NCI-H2171 treated with DMSO at 0.1 percent for 48 hours (cell line): Measurements from ENCODE around the gene PRM2.

Source experiments
- DNase-seq: peaks from one replicate; lab custom pipeline; 2025; lab: John Stamatoyannopoulos, UW

Gene PRM2

GRCh38 chr16:11276143-11276895 lies at the start of gene PRM2:
Gene PRM2 (minus strand): TSS chr16:11276480. CDS start chr16:11276370, 110 bp downstream.
- peak; percentile 25 for DNase-seq

- DNase-seq = no peak
Measured at GRCh38 chr16:11325404-11326083, 49.3 kb upstream of the PRM2 start.

- DNase-seq = no peak
Measured at GRCh38 chr16:11323551-11324336, 47.5 kb upstream of the PRM2 start.

- DNase-seq = no peak
Measured at GRCh38 chr16:11322823-11323222, 46.5 kb upstream of the PRM2 start.

- DNase-seq = no peak
Measured at GRCh38 chr16:11321662-11322061, 45.4 kb upstream of the PRM2 start.

- DNase-seq = peak; percentile 69
Measured at GRCh38 chr16:11320170-11320569, 43.9 kb upstream of the PRM2 start.

- DNase-seq = no peak
Measured at GRCh38 chr16:11319529-11320146, 43.4 kb upstream of the PRM2 start.

GRCh38 chr16:11318817-11319216 lies 42.5 kb upstream of the PRM2 start:
- no peak for DNase-seq

GRCh38 chr16:11316331-11317015 lies 40.2 kb upstream of the PRM2 start:
- no peak for DNase-seq

GRCh38 chr16:11315510-11315909 lies 39.2 kb upstream of the PRM2 start:
- no peak for DNase-seq

- no peak for DNase-seq
Measured at GRCh38 chr16:11314309-11314894, 38.1 kb upstream of the PRM2 start.

GRCh38 chr16:11313493-11314308 lies 37.4 kb upstream of the PRM2 start:
- DNase-seq = no peak

GRCh38 chr16:11312718-11313492 lies 36.6 kb upstream of the PRM2 start:
- no peak for DNase-seq

- DNase-seq = no peak
Measured at GRCh38 chr16:11310997-11311561, 34.8 kb upstream of the PRM2 start.

GRCh38 chr16:11310634-11310977 lies 34.3 kb upstream of the PRM2 start:
- DNase-seq = no peak

- DNase-seq = peak; percentile 47
Measured at GRCh38 chr16:11309895-11310633, 33.8 kb upstream of the PRM2 start.

- DNase-seq = no peak
Measured at GRCh38 chr16:11308493-11309283, 32.4 kb upstream of the PRM2 start.
